ENCODE measurements around the gene MINDY4. TPM values are rescaled to one million over a fixed set of nuclear protein-coding genes. Genes with fewer than 3 reads are reported as not detected.
A peak's percentile ranks its signal among the peaks of the same experiment; 100 is the strongest.

Gene MINDY4
- total RNA-seq, 6 experiments from 2014 or later: 2.3 to 3.3 (median 2.6) TPM

- Mint-ChIP-seq H3K4me3 (no peak overlapping the region), H3K36me3 (ENCODE audit: low read depth) (no peaks in the 10 kb centered on the region), H3K27me3 (ENCODE audit: insufficient read depth) (peaks cover 8% of the 10 kb centered on the region), H3K9me3 (no peaks in the 10 kb centered on the region), H3K27ac (no peak overlapping the region), H3K4me1 (ENCODE audit: low read depth) (peaks cover 24% of the 10 kb centered on the region)
- DNase-seq: no peak
- TF ChIP-seq, protein P1, sequence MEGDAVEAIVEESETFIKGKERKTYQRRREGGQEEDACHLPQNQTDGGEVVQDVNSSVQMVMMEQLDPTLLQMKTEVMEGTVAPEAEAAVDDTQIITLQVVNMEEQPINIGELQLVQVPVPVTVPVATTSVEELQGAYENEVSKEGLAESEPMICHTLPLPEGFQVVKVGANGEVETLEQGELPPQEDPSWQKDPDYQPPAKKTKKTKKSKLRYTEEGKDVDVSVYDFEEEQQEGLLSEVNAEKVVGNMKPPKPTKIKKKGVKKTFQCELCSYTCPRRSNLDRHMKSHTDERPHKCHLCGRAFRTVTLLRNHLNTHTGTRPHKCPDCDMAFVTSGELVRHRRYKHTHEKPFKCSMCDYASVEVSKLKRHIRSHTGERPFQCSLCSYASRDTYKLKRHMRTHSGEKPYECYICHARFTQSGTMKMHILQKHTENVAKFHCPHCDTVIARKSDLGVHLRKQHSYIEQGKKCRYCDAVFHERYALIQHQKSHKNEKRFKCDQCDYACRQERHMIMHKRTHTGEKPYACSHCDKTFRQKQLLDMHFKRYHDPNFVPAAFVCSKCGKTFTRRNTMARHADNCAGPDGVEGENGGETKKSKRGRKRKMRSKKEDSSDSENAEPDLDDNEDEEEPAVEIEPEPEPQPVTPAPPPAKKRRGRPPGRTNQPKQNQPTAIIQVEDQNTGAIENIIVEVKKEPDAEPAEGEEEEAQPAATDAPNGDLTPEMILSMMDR (IDR thresholded peaks at IDR 0.05): no peak
Observed at GRCh38 chr7:30848121-30848855, 77.1 kb downstream of the MINDY4 start.

DNA sequence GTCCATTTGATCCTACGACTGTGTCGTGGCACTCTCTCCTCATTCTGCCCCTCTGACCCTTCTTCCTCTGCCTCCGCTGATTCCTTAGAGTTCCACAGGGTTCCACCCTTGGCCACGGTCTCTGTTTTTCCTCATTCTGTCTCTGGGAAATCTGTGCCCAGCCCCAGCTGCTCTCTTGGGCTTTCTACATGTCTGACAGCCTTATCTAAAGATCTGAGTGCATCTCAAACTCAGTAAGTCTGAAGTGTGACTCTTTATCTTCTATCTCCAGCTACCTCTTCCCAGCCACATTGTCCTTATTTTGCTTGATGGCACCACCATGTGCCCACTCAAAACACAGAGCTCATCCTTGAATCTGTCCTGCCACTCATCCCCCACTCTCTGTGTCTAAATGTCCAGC lies 78.3 kb downstream of the MINDY4 start:
- Mint-ChIP-seq H3K36me3 (ENCODE audit: low read depth) (no peaks in the 10 kb centered on the region; the same call in 1 of the 2 replicates), H3K4me1 (ENCODE audit: low read depth) (peaks cover 24% of the 10 kb centered on the region), H3K9me3 (no peaks in the 10 kb centered on the region), H3K27ac (no peak overlapping the region), H3K4me3 (no peak overlapping the region), H3K27me3 (ENCODE audit: insufficient read depth) (peaks cover 7% of the 10 kb centered on the region)
- DNase-seq: no peak
- TF ChIP-seq, protein P1 (IDR thresholded peaks at IDR 0.05): no peak

GRCh38 chr7:30850426-30850825 lies 79.2 kb downstream of the MINDY4 start:
- Mint-ChIP-seq H3K36me3 (ENCODE audit: low read depth) (no peaks in the 10 kb centered on the region; the same call in 1 of the 2 replicates), H3K27ac (no peak overlapping the region), H3K4me3 (no peak overlapping the region), H3K27me3 (ENCODE audit: insufficient read depth) (peaks cover 7% of the 10 kb centered on the region), H3K4me1 (ENCODE audit: low read depth) (peaks cover 19% of the 10 kb centered on the region), H3K9me3 (no peaks in the 10 kb centered on the region)
- TF ChIP-seq, protein P1 (IDR thresholded peaks at IDR 0.05): no peak
- DNase-seq: no peak

GRCh38 chr7:30851651-30852307 lies 80.6 kb downstream of the MINDY4 start:
- Mint-ChIP-seq H3K9me3 (no peaks in the 10 kb centered on the region), H3K4me3 (peak overlapping the region; percentile 46), H3K27ac (peak overlapping the region; percentile 73), H3K36me3 (ENCODE audit: low read depth) (no peaks in the 10 kb centered on the region; the same call in 1 of the 2 replicates), H3K27me3 (ENCODE audit: insufficient read depth) (peaks cover 5% of the 10 kb centered on the region), H3K4me1 (ENCODE audit: low read depth) (peaks cover 12% of the 10 kb centered on the region)
- DNase-seq: no peak
- TF ChIP-seq, protein P1 (IDR thresholded peaks at IDR 0.05): no peak

DNA sequence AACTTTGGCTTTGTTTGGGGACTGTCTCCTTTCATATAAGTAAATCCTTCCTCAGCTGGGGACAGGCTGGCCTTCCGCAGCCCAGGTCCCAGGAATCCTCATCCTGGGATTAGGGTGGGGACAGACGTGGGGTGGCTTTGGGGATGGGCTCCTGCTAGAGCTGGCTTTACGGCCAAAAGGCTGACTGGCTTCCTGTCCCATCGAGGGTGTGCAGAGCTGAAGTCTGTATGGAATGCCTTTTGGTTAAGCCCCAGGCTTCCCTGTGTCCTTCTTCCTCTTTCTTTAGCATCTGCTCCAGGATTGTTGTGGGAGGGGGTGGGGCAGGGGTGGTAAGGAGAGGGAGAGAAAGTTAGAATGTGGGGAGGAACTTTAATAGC lies 81.1 kb downstream of the MINDY4 start:
- Mint-ChIP-seq H3K9me3 (no peaks in the 10 kb centered on the region), H3K27ac (peak overlapping the region; percentile 73), H3K27me3 (ENCODE audit: insufficient read depth) (peaks cover 5% of the 10 kb centered on the region), H3K4me3 (peak overlapping the region; percentile 46; the same call in 1 of the 2 replicates), H3K4me1 (ENCODE audit: low read depth) (peaks cover 12% of the 10 kb centered on the region), H3K36me3 (ENCODE audit: low read depth) (no peaks in the 10 kb centered on the region; the same call in 1 of the 2 replicates)
- TF ChIP-seq, protein P1 (IDR thresholded peaks at IDR 0.05): no peak
- no peak for DNase-seq

All from HFFc6 (cell line).